GM20431 (cell line): ENCODE measurements around the gene ZNF619.
"Not testable (repeated sequence)": the region's sequence is repeated elsewhere in the genome, so short reads cannot be mapped to it uniquely, and the experiment has no call there.

Experiments used
- in situ Hi-C: fragments of 300-500 bp; cut with MseI, MboI; formaldehyde crosslinking; loops from one replicate; pipeline ENCODE4 v1.15.0; 2020; ENCODE audit warnings: low sequenced_read_pairs; ENCODE audit not compliant: unreplicated experiment

ZNF619 gene

DNA sequence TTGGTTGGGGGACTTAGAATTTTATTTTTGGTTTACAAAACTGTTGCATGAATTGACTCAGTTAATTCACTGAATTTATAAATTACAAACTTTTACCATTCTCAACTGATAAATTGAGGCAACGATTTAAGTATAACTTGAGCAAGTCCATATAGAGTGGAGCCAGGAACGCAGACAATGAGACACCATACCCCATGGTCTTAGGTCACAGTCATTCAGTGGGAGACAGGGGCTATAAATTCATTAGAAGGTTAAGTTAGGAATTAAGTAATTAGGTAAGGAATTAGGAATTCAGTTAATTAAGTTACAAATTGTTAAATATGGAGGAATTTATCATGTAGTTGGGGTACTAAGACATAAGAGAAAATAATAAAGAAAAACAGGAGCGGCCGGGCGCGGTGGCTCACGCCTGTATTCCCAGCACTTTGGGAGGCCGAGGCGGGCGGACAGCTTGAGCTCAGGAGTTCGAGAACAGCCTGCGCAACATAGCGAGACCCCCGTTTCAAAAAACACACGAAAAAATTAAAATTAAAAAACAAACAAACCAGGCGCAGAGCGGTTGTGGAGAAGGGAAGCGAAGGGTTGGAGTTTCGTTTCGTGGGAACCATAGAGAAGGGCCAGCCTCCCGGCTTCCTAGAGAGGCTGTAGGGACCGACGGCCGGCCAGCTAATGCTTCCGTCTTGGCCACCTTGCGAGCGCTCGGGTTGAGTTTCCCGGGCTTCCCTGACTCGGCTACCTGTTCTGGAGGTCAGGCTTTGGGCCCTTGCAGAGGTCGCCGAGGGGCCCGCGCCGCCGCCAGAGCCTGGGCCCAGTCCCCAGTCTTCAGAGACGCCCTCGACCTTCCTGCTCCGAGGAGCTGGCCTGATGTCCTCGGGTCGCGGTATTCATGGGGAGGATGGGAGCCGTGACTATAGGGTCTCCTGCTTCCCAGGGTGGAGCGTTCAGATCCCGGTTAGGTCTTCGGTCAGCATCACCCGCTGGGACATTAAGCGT is at the start of gene ZNF619:
Gene ZNF619, plus strand, starts transcription at position 645 of the 993 bp plus-strand sequence. CDS start 858 bp downstream, outside the sequence.
- in situ Hi-C loops: no loop called here

GRCh38 chr3:40432793-40433192 is 44.1 kb upstream of the ZNF619 start:
- in situ Hi-C loops: no loop called here

- in situ Hi-C loops: no loop called here
Measured at GRCh38 chr3:40437889-40438288, 39.0 kb upstream of the ZNF619 start.

DNA sequence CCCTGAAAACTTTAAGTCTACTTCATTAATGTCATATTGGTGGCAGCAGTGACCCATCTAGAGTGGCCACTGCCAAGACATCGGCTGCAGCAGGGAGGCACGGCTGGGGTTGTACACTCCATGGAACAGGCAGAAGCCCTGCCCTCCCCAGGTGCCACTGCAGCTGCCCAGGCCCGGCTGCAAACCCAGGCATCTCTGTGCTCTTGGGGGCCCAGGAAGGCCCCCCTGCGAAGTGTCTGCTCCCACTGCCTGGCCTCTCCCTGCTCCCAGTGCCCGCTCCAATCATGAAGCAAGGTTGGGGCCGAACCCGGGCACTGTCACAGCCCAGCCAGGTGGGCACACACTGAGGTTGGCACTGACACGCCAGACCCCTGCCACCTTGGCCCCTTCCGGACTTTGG is 31.9 kb upstream of the ZNF619 start:
- in situ Hi-C loops: no loop called here

- in situ Hi-C loops: no loop called here
Measured at GRCh38 chr3:40445880-40446279, 31.0 kb upstream of the ZNF619 start.

- in situ Hi-C loops: no loop called here
Measured at GRCh38 chr3:40450438-40450837, 26.5 kb upstream of the ZNF619 start.

- in situ Hi-C loops: no loop called here
Measured at GRCh38 chr3:40451551-40451950, 25.4 kb upstream of the ZNF619 start.

DNA sequence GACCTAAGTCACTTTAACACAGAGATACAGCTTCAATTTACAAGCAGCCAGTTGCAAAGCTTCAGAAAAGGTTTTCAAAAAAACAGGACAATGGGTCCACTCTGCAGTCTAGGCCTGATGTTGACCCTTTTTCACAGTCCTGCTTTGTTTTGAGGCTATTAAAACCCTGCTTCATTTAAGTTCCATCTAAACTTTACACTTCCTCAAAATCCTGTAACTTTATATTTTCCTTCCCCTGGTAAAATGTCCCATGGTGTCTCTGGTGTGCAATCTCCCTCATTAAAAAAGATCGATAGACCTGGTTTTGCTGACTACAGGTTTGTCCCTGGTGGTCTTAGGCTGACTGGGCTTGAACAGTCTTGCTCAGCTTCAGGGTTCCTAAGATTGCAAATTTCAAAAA is 24.9 kb upstream of the ZNF619 start:
- in situ Hi-C loops: no loop called here

GRCh38 chr3:40452562-40452875 is 24.4 kb upstream of the ZNF619 start:
- in situ Hi-C loops: no loop called here

- in situ Hi-C loops: no loop called here
Measured at GRCh38 chr3:40452876-40453730, 23.8 kb upstream of the ZNF619 start.

GRCh38 chr3:40453933-40454332 is 23.0 kb upstream of the ZNF619 start:
- in situ Hi-C loops: no loop called here

- in situ Hi-C loops: no loop called here
Measured at GRCh38 chr3:40455328-40455727, 21.6 kb upstream of the ZNF619 start.

DNA sequence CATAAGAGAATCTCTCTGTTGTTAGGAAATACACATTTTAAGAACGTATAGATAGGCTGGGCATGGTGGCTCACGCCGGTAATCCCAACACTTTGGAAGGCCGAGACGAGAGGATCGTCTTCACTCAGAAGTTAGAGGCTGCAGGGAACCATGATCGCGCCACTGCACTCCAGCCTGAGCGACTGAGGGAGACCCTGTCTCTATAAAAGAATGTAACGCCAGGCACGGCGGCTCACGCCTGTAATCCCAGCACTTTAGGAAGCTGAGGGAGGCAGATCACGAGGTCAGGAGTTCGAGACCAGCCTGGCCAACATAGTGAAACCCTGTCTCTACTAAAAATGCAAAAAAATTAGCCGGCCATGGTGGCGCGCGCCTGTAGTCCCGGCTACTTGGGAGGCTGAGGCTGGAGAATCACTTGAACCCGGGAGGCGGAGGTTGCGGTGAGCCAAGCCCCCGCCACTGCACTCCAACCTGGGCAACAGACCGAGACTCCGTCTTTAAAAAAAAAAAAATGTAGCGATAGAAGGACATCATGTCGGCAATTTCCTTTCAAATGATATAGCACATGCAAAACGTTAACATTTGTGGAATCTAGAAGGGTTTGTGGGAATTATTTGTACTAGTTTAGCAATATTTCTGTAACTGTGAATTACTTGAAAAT is 20.5 kb upstream of the ZNF619 start:
- in situ Hi-C loops: no loop called here

GRCh38 chr3:40456940-40457823 is 19.7 kb upstream of the ZNF619 start, which contains the start of gene RPL14:
Gene RPL14 (plus strand): TSS chr3:40457339. CDS start chr3:40457472, 133 bp downstream.
- in situ Hi-C loops: no loop called here

DNA sequence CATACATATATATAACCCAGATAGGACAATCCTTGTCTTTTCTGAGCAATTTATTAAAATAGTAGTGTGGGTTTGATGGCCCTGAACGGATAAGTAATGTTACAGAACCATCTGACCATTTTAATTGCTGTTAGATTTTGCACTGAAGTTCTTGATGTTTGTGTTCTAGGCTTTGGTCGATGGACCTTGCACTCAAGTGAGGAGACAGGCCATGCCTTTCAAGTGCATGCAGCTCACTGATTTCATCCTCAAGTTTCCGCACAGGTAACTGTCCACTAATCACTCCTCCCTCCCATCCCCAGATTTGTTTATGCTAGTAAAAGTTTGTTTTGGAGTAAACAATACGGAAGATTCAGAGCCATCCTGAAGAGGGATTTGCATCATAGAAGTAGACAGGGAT is 18.4 kb upstream of the ZNF619 start:
- in situ Hi-C loops: no loop called here

DNA sequence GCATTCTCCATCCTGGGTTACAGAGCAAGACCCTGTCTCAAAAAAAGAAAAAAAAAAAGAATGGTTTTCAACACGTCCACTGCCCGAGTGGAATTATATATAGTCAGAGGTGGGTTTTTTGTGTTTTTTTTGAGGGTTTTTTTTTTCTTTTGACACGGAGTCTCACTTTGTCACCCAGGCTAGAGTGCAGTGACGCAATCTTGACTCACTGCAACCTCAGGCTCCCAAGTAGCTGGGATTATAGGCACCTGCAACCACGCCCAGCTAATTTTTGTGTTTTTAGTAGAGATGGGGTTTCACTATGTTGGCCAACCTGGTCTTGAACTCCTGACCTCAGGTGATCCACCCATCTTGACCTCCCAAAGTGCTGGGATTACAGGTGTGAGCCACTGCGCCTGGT is 16.4 kb upstream of the ZNF619 start:
- in situ Hi-C loops: not testable (repeated sequence)

DNA sequence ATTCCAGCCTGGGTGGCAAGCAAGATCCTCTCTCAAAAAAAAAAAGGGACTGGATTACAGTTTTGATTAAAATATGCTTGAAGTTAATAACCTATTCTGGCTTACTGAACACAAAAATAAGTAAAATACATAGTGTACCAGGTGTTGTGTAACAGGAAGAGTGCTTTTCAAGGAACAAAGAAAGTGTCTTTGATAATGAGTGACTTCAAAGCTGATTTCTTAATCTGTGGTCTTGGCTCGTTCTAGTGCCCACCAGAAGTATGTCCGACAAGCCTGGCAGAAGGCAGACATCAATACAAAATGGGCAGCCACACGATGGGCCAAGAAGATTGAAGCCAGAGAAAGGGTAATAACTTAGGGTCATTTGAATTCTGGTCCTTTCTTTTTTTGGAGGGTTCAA is 15.8 kb upstream of the ZNF619 start:
- in situ Hi-C loops: no loop called here

DNA sequence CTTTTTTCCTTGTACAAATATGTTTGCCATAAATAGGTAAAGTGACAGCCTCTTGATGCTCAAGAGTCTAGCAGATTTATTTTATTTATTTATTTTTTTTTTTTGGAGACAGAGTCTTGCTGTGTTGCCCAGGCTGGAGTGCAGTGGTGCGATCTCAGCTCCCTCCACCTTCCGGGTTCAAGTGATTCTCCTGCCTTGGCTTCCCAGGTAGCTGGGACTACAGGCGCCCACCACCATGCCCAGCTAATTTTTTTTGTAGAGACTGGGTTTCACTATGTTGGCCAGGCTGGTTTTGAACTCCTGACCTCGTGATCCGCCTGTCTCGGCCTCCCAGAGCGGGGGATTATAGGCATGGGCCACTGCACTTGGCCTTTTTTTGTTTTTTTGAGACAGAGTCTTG is 14.1 kb upstream of the ZNF619 start:
- in situ Hi-C loops: not testable (repeated sequence)

GRCh38 chr3:40463579-40463978 is 13.3 kb upstream of the ZNF619 start:
- in situ Hi-C loops: no loop called here
